HG02970 (cell line): ENCODE data around the gene CC2D1B.
"Not testable (repeated sequence)": the region's sequence is repeated elsewhere in the genome, so short reads cannot be mapped to it uniquely, and the experiment has no call there.

Source experiments
- ATAC-seq: cut with Tn5 transposase; IDR thresholded peaks from one replicate; pipeline ENCODE4 v1.9.1; 2021; ENCODE audit warnings: mild to moderate bottlenecking, moderate library complexity, moderate number of reproducible peaks; ENCODE audit not compliant: unreplicated experiment, low FRiP score

Gene CC2D1B, protein sequence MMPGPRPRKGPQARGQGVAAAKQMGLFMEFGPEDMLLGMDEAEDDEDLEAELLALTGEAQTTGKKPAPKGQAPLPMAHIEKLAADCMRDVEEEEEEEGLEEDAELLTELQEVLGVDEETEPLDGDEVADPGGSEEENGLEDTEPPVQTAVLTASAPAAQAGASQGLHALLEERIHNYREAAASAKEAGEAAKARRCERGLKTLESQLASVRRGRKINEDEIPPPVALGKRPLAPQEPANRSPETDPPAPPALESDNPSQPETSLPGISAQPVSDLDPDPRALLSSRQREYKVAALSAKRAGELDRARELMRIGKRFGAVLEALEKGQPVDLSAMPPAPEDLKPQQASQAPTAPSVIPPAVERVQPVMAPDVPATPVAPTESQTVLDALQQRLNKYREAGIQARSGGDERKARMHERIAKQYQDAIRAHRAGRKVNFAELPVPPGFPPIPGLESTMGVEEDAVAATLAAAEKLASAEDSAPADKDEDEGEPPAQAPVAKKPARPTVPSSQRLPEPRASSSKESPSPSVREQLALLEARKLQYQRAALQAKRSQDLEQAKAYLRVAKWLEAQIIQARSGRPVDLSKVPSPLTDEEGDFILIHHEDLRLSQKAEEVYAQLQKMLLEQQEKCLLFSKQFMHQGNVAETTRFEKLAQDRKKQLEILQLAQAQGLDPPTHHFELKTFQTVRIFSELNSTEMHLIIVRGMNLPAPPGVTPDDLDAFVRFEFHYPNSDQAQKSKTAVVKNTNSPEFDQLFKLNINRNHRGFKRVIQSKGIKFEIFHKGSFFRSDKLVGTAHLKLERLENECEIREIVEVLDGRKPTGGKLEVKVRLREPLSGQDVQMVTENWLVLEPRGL

DNA sequence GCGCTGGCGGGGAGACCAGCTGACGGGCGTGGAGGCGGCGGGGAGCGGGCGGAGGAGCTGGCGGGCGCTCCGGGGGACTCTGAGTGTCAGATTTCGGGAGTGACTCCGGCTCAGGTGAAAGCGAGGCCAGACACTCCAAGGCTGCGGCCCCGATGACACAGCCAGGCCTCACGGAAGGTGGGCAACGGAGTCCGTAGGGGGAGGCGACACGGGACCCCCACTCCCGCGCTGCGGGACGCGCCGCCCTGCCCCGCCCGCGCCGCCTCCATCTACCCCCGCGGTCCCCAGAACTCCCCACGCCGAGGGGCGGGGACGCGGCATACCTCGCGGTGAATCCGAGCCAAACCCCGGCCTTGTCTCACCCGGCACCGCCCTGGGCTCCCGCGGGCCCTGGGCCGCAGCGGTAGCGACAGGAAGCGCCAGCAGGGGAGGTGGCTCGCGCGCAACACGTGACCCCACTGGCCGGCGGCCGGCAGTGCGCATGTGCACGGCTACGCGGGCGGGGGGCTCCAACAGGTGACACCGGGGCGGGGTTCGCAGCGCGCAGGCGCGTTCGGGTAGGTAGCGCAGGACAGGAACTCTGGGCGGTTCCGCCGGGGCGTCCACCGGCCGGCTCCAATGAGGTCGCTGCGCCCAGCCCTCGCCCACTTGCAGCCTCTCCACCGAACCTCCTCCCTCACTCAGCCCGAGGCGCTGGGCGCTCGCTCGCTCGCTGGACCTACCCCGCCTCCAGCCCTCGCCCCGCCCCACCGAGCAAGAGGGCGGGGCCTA lies at the start of gene CC2D1B:
Gene CC2D1B, minus strand, starts transcription at position 460 of the 771 bp plus-strand sequence. CDS start 1,585 bp downstream, outside the sequence.
- ATAC-seq: peak; percentile 89

DNA sequence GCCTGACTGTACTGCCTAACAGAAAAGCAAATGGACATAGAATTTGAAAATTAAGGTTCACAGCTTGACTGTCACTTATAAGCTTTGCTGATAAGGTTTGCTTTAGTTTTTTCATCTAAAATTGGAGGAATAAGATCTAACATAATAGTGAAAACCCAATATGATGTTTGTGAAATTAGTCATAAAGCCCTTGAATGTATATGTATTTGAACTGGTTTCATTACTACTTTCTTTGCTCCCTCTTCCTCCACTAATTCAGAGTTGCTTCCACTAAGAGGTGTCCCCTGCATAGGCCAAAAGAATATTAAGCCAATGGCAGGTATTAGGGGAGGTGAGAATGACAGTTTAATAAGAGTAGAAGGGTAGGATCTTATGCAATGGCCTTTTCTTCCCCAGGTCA lies 48.9 kb upstream of the CC2D1B start:
- no peak for ATAC-seq

DNA sequence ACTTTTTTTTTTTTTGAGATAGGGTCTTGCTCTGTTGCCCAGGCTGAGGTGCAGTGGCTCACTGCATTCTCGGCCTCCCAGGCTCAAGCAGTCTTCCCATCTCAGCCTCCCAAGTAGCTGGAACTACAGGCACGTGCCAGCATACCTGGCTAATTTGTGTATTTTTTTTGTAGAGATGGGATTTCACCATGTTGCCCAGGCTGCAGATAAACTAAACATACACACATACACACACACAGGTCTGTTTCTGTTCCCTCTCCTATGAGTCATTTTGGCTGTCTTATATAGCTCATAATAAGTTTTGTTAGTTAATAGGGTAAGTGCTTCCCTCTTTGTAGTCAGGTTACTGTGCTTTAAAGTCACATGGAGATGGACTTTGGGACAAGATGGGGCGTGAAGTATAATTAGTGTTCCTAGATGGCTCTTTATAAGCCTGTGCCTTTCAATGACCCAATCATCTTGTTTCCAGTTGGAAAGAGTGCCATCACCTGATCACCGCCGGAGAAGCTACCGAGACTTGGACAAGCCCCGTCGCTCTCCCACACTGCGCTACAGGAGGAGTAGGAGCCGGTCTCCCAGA lies 47.5 kb upstream of the CC2D1B start:
- no peak for ATAC-seq

DNA sequence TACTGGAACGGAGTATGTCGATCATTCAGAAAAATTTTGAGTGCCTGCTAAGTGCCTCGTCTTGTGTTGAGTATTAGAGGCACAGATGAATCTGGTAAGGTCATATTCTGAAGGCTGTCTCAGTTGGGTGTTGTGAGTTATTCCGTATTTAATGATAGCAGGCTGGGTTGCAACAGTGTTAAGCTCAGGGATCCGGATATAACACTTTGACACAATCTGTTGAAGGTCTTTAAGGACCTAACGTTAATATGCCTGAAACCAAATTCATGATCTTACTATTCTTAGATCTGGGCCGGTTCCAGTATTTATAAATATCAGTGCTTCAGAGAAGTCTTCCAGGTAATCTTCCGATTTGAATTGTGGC lies 39.0 kb upstream of the CC2D1B start:
- ATAC-seq: no peak

DNA sequence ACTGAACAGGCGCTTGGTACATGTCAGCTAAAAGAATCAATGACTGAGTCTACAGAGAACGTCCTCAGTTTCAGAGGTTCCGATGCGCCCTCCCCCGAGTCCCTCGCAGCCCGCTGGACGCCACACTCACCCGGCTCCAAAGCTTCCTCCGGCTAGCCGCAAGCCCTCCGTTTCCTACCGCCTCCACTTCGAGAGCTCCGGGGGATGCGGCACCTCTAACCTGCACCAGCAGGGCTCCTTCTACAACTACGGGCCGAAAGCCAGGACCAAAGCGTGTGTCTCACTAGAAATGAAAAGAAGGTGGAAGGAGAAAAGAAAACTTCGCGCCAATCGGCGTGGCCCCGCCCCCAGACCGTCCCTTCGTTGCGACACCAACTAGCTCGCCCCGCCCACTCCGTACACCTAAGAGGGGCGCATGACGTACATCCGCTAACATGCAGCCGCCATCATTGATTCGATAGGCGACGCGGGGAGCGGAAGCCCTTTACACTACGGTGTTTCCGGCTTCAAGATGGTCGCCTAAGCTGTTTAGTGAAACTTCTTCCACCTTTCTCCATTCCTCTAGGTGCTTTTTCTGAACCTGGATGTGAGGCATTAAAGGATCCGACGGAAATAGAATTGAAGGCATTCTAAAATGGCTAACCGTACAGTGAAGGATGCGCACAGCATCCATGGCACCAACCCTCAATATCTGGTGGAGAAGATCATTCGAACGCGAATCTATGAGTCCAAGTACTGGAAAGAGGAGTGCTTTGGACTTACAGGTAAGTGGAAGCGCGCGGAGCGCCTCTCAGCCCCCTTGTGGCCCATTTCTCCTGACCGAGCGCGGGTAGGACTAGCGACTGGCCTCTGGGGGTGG lies 38.3 kb upstream of the CC2D1B start, which contains the start of the genes ORC1 and PRPF38A:
Gene ORC1, minus strand, starts transcription at position 308 of the 859 bp plus-strand sequence. CDS start 2,200 bp downstream, outside the sequence.
Gene PRPF38A, plus strand, starts transcription at position 487 of the 859 bp plus-strand sequence. Its CDS starts 148 bp downstream, at position 635.
- ATAC-seq: peak; percentile 93

DNA sequence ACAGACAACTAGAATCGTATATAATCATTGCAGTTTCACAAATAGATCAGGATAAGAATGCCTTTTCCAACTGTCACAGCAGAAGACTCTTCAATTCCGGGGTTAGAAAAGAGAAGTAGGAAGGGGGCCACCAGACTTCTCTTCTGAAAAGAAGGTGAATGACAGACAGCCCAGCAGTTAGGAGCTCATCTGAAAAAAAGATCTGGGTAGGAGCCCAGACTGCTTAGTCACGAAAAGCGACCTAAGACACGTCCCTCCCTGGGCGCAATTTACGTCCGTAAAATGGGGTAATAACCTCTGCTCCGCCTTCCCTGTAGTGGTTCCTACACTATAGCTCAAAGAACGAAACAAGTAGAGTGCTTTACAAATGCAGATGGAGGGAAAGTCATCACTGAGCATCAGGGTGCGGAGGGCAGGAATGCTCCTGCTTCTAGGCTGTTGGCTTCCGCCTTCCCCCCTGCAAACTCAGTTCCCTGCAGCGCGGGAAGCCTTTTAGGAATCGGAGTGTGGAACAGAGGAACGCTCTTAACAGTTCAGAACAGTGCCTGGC lies 37.6 kb upstream of the CC2D1B start:
- ATAC-seq: peak; percentile 25

DNA sequence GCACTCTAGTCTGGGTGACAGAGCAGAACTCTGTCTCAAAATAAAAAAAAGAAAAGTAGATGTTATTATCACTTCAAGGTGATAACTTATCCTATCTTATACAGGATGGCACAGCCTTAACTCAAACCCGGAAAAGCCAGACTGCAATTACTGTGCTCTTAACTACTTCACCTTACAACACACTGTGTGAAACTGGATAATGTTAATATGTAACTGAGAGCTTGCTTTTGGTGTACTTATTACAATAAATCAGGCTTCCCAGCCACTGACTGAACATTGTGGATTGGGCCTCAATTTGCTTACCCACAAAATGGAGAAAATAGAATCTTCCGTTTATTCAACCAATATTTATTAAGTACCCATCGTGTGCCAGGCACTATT lies 36.8 kb upstream of the CC2D1B start:
- ATAC-seq: no peak

DNA sequence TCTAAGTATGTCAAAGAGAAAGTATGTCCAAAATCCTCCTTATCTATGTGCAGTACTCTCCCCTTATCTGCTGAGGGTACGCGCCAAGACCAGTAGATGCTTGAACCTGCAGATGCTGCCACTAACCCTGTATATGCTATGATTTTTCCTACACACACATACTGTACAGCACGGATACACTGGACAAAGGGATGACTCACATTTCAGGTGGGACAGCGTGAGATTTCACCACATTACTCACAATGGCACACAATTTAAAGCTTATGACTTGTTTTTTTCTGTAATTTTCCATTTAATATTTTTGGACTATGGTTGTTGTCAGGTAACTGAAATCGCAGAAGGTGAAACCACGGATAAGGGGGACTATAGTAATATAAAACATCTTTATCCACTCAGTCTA lies 34.1 kb upstream of the CC2D1B start:
- no peak for ATAC-seq

DNA sequence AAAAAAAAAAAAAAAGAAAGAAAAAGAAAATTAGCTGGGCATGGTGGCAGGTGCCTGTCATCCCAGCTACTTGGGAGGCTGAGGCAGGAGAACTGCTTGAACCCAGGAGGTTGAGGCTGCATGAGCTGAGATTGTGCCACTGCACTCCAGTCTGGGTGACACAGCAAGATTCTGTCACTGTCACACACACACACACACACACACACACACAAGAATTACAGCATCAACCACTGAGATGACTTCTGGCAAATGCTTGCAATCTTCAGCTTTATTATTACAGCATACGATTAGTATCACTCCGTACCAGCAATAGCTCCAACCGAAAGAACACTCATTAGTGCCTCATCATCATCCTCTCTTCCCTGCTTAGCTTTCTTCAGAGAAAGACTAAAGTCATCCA lies 33.6 kb upstream of the CC2D1B start:
- ATAC-seq: no peak

DNA sequence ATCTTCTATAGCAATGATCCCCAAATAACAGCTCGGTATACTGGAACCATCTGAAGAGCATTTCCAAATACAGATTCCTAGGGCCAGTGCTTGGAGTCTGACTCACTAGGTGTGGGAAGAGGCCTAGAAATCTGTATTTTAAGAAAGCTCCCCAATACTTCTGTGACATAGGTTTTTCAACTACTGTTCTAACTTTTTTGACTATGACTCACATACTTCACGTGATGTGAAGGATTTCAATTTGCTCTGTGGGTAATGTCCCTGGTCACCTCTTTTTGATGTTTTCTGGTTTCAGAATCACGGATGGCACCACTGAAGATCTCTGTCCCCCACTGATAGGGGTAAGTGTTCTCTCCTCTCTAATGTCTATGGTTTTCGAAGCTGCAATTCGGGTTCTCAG lies 27.2 kb upstream of the CC2D1B start:
- no peak for ATAC-seq

DNA sequence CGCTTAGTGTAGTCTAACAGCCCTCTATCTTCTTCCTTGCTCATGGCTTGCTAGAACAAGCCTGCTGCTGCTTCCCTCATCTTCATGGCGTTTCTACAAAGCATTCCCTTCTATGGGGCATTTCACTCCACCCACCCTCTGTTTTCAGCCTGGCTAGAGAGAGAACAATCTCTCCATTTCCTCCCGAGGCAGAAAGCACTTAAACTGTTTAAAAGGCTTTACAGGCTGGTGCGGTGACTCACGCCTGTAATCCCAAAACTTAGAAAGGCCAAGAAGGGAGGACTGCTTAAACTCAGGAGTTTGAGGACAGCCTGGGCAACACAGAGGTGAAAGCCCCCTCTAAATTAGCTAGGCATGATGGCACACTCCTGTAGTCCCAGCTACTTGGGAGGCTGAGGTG lies 20.5 kb upstream of the CC2D1B start:
- ATAC-seq: no peak

DNA sequence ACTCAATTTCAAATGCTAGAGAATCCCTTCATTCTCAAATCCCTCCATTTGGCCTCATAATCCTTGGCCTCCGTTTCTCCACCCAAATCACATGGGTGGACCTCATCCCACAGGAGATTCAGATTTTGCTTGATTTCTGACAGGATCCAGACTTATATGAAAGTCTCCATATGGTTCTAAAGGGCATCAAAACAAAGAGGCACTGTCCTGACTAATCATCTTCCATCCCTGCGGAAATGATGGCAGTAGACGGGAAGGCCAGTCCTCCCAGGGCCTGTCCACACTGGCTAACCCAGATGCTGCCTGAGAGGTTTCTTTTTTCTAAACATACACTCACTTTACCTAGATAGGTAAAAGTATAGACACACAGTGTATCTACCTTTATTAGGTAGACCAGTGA lies 19.4 kb upstream of the CC2D1B start:
- ATAC-seq: no peak

DNA sequence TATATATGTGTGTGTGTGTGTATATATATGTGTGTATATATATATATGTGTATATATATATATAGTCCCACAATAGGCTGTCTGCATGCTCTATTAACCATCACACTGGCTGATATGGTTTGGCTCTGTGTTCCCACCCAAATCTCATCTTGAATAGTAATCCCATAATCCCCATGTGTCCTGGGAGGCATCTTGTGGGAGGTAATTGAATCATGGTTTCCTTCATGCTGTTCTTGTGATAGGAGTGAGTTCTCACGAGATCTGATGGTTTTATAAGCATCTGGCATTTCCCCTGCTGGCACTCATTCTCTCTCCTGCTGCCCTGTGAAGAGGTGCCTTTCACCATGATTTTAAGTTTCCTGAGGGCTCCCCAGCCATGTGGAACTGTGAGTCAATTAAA lies 3.8 kb upstream of the CC2D1B start:
- ATAC-seq: not testable (repeated sequence)

DNA sequence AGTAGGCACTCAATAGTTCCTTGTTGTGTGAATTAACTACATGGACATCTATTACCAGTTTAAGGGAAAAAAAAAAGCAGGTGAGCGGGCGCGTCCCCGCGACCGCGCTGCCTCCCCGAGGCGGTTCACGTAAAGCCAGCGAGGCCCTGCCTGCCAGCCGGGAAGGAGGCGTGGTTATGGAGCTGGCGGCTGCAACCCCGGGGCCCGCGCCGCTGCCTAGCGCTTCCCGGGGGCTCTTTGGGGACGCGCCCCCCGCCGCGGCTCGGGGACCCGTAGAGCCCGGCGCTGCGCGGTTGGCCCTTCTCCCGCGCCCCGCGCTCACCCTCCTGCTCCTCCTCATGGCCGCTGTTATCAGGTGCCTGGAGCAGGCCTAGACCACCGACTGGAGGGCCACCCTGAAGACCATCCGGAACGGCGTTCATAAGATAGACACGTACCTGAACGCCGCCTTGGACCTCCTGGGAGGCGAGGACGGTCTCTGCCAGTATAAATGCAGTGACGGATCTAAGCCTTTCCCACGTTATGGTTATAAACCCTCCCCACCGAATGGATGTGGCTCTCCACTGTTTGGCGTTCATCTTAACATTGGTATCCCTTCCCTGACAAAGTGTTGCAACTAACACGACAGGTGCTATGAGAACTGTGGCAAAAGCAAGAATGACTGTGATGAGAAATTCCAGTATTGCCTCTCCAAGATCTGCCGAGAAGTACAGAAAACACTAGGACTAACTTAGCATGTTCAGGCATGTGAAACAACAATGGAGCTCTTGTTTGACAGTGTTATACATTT lies 2.6 kb upstream of the CC2D1B start:
- no peak for ATAC-seq

DNA sequence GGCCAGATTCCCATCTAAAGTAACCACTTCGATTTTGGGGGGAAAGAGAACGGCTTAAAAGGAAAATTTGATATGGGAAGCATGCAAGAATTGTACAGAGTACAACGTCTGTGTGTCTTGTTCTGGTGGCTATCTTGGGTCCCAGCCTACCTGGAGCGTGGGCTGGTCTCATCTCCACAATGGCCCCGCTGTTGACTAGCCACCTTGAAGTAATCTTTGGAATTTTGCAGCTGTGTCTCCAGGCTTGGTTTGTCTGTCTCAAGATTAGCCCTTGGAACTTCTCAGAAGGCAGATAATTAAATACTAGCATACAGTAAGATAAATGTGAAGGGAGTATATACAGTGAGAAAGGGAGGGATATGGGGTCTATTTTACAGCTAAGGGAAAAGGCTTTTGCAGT lies 1.3 kb upstream of the CC2D1B start:
- ATAC-seq: no peak

DNA sequence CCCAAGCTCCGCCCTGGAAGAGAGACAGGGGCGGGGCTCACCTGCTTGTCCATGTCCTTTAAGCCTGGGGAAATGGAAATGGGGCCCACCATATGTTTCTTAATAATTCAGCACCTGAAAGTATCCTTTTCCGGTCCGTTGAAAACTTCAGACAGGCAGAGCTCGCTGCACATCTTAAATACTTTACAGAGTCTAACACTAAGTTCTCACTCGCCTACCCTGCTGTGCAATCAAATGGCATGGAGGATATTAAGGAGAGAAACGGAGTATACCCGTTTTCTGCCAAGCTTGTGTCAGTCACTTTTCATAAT lies 467 bp upstream of the CC2D1B start:
- ATAC-seq: no peak

DNA sequence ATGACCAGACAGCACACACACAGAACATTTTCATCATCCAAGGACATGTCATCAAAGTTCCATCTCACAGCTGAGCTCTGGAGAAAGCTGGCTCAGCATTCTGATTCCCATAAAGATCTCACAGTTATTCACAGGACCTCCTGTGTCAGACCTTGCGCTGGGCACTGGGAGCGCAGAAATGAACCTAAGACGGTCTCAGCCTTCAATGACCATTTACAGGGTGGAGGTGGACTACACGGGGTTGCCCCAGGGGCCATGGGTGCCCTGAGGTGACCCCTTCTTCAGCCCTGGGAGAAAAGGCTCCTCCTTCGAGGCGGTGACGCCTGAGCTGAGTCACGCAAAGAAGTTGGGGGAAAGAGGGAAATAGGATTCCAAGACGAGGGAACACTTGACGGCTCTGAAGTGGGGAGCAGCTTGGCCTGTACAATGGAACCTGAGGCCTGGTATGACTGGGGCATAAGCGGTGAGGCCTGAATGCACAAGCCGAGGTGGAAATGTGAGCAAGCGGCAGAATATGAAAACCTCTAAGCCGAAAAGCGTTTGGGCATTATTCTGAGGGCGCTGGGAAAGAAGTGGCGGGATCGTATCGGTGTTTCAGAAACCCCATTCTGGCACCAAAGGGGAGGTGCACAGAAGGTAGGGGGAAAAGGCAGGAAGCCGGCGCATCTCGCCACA lies 797 bp downstream of the CC2D1B start:
- no peak for ATAC-seq

DNA sequence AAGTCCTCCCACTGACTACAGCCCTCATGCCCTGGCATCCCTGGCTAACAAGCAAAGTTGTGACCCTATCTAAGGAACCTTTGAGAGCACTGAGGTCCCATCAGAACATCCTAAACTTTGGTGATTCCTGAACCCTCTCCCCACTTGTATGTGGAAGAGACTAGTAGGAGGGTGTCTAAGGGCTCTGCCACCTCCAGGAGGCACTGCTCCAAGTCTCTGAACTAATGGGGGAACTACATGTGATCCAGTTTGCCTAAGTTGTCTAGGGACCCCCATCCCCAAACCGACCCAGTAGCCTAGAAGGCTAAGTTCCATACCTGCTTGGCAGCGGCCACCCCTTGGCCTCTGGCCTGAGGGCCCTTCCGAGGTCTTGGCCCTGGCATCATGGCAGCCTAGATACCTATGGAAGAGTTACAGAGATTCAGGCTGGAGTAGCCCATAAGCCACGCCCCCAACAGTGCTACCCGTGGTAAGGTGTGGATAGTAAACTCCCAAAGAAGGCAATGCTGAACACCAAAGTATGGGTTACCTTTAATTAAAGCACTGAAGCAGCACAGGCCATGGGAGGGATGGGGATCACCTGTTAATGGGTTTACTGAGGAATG lies 1.7 kb downstream of the CC2D1B start:
- ATAC-seq: no peak
